GM21723 (cell line): Measurements from ENCODE around the gene SEPTIN6.

Experiments
- ATAC-seq: cut with Tn5 transposase; IDR thresholded peaks from one replicate; pipeline ENCODE4 v1.9.1; 2021; ENCODE audit warnings: mild to moderate bottlenecking, moderate library complexity; ENCODE audit not compliant: unreplicated experiment

SEPTIN6 gene

GRCh38 chrX:119693040-119693995 is at the start of gene SEPTIN6:
SEPTIN6 (minus strand) TSS chrX:119693168; CDS start chrX:119693105, 63 bp downstream.
- peak; percentile 69 for ATAC-seq

DNA sequence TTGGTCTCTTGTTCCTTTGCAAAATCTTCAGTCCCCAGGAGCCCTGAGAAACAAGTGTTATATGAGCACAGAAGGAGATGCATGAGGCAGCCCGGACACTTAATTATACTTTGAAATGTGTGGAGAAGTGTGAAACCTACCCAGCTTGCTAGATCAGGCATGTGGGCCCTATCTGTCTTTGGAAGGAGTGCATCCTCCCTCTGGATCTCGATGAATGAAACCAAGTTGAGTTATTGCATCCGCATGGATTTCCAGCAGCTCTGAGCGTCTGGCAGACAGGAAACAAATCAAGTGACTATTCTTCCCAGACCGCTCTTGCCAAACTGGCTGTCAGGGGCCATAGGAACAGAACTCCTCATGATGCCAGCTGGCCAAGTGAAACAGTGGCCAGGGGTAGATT is 45.8 kb upstream of the SEPTIN6 start:
- no peak for ATAC-seq

- ATAC-seq = no peak
Observed at GRCh38 chrX:119736206-119736764, 43.3 kb upstream of the SEPTIN6 start.

DNA sequence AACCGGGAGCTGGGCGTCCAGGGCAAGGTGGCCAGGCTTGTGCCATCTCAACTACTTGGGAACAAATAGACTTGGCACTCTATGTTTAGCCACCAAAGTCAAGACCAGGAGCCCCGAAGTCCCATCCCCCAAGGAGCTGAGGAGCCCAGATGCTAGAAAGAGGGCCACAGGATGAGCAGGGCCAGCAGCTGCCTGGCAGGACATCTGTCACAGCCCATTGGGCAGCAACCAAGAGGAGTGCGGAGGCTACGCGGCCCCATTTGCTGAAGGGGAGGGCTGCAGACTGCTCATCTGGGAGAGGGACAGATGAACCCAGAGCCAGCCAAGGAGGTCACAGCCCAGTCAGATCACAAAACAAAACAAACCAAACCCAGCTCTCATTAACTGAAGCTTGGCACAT is 42.5 kb upstream of the SEPTIN6 start:
- ATAC-seq = no peak

DNA sequence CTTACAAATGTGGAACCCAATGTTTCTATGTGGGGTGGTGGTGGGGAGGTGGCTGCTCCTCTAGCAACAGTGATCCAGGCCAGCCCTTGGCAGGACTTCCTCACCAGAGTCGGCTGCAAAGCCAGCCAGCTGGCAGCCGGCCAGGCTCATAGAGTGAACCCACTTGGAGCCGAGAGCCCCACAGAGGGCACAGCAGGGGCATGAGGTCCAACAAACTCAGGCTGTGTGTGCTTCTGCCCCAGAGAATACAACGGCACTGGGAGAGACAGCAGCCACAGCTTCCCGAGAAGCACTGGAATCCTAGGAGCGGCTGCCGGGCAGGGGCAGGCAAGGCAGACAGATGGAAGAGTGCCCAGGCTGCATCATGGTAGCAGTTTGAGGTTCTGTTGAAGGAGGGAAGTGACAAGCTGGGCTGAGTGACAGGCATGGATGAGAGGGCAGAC is 42.0 kb upstream of the SEPTIN6 start:
- no peak for ATAC-seq

DNA sequence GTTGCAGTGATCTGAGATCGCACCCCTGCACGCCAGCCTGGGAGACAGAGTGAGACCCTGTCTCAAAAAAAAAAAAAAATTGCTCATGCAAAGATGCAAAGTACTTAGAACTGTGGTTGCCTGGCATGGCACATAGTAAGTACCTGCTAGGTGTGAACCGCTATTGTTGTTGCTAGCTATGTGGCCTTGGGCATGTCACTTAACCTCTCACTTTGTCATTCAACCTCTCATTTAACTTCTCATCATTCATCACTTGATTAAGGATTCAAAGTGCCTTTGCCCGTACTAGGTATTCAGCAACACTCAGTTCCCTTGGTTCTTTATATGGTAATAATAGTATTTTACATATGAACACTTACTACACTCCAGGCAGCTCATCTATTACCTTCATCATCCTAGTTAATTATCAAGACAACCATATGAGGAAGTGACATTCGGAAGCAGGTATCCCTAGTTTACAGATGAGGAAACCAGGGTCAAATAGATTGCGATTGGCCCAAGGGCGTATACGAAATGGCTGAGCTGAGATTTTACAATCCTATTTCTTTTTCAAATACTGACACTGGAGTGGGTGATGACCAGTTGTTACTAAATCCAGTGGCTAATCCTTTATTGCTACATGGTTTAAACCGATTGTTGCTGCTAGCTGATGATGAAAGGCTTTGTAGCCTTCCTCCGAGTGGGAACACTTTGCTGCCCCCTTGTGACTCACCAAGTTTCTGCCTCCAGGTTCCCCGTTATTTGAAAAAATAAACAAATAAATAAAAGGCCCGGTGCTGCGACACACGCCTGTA is 36.6 kb upstream of the SEPTIN6 start:
- ATAC-seq = peak; percentile 66

- no peak for ATAC-seq
Observed at GRCh38 chrX:119728487-119728886, 35.5 kb upstream of the SEPTIN6 start.

- no peak for ATAC-seq
Observed at GRCh38 chrX:119726900-119727555, 34.1 kb upstream of the SEPTIN6 start.

DNA sequence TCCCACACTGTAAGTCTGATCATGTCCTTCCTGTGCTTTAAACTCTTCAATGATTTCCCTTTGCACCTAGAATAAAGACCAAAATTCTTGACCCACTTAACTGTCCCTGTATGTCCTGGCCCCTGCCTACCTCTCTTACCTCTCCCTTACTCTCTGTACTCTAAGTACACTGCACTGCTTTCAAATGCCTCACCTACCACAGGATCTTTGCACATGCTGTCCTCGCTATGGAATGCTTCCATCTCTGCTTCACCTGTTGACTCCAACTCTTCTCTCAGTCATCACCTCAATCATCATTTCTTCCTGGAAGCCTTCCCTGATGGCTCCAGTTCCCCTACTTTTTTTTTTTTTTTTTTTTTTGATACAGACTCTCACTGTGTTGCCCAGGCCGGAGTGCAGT is 29.0 kb upstream of the SEPTIN6 start:
- no peak for ATAC-seq

- ATAC-seq = no peak
Observed at GRCh38 chrX:119721487-119721886, 28.5 kb upstream of the SEPTIN6 start.

GRCh38 chrX:119709630-119710029 is 16.7 kb upstream of the SEPTIN6 start:
- no peak for ATAC-seq

DNA sequence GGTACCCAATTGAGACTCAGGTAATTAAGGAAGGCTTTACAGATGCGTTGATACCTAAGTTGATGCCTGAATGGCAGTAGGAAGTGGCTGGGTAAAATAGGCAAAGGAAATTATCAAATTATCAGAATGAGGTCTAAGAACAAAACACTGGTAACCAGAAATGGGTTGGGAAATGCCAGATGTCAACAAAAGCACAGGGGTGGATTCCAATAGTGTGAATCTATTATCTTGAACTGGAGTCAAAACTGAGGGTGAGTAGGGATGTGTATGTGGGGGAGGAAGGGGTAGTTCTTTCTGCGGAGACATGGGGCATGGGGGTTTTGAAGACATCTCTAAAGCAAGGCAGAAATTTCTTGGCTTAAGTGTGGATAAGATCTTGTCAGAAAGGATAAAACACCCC is 16.0 kb upstream of the SEPTIN6 start:
- no peak for ATAC-seq

DNA sequence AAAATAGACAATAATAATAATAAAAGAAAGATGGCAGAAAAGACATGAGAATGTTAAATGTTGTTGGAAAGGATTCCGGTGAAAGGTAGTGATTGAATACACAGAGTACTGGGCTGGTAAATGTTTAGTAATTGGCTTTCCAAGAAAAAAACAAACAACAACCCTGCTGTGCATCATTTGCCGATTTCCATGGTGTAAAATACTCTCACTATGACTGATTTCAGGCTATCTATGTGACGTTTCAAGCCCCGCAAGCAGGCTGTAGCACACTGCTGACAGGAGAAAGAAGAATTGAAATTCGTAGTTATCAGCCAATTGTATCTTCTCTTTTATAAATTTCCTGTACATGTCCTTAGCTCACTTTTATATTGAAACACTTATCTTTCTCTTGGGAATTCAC is 13.6 kb upstream of the SEPTIN6 start:
- peak; percentile 46 for ATAC-seq

GRCh38 chrX:119698845-119699244 is 5.9 kb upstream of the SEPTIN6 start:
- ATAC-seq = no peak

GRCh38 chrX:119696251-119696890 is 3.4 kb upstream of the SEPTIN6 start:
- ATAC-seq = no peak

DNA sequence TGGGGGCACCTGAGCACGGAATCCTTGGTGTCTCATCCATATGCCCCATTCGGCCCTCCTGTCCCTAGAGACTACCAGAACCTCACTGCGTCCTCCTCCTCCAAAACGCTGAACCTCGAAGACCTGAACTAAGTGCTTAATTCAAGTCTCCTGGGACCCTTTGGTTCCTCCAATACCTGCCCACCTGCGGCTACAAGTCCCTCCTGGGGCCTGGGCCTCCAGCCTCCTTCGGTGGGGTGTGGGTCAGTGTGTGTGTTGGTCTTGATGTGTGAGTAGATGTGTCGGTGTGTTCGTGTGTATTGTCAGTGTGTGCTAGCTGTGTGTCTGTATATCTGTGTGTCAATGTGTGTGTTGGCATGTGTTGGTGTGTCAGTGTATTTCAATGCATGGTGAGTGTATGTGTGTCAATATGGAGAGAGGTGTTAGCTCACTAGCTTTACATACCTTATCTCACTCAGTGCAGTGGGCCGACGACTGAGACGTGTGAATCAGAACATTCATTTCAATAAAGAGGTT is 2.6 kb upstream of the SEPTIN6 start:
- ATAC-seq = no peak

DNA sequence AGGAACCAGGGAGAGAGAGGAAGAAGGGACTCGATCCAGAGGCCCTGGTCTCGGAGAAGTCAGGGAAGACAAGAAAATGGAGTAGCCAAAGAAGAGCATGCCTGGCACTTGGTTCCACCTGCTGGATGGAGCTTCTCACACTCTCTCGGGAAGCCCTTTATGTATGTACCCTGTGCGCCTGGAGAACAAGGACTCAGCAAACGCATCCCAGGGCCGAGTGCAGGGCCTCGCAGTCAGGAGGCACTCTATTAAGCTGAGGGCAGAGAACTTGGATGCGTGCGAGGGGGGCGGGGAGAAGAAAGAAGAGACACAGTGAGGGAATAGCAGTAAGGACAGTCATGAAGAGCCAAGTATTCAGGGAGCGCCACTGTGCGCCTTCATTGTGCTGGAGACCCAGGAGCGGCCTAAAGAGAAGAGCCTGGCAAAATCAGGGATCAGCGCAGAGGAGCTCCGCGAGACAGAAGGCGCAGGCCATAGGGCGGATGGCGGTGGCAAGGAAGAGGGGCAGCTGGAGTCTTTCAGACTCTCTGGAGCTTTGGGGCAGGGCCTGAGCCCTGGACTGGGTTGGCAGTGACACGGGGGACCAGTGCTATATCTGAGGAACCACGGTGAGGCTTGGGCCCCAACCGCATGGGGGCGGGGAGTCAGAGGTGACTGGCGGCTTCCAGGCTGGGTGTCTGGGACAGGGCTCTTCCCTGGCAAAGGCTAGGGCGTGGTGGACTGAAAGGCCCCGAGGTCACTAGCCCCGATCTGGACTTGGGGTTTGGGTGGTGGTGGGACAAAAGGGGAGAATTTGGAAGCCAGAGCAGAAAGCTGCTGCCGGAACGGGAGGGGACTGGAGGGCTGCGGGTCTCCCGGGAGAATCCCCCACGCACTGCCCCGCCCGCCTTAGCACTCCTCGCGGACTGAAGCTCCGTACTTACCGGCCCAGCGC is 1.9 kb upstream of the SEPTIN6 start:
- ATAC-seq = no peak

DNA sequence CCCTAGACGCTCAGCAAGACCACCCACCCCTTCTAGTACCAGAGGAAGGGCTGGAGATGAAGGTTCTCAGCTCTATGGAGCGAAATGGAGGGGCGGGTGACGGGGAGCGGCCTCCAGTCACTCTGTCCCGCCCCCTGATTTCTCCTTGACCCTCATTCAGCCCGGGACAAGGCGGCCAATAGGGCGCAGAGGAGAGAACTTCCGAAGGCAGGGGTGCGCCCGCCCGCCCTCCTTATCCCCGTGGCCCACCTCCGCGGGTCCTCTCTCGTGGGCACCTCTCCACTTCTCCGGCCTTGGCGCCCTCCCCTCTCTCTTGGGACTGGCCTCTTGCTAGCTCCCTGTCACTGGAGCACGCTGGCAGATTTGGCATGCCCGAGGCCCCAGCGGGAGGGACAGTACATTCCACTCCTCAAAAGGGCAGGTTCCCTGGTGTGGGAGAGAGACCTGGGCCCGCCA is 1.1 kb upstream of the SEPTIN6 start:
- no peak for ATAC-seq
